Loucy (cell line): ENCODE data around the gene EIF2A.

Experiments used
- EZH2phosphoT487 ChIP-seq: fragments of 200-600 bp; IDR thresholded peaks from 2 replicates; pipeline ENCODE4 v1.6.1; 2018; ENCODE audit warnings: antibody characterized with exemption, mild to moderate bottlenecking, moderate library complexity, borderline replicate concordance
- TF ChIP-seq, protein P1 (sequence below): fragments of 200-600 bp; sonication (generic); conservative IDR thresholded peaks from 2 replicates; pipeline ENCODE4 v1.5.1; 2014; ENCODE audit warnings: mild to moderate bottlenecking, antibody characterized with exemption, low read length

DNA sequence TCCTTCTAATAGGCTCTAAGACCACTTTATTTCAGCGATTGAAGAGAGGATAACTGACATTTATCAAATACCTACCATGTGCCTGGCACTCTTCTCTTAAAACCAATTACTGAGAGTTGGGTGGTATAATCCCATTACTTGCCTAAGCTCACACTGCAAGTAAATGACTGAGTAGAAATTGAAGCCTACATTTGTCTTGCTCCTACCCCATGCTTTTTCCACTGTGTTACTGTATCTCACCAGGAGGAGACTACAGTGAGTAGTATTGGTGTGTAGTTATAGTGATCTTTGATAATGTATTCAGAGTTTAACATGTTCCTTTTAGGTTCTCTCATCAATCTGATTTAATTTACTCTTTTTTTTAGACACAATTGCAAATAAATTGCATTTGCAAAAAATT, 20.7 kb downstream of the EIF2A start:
- TF ChIP-seq, protein P1, sequence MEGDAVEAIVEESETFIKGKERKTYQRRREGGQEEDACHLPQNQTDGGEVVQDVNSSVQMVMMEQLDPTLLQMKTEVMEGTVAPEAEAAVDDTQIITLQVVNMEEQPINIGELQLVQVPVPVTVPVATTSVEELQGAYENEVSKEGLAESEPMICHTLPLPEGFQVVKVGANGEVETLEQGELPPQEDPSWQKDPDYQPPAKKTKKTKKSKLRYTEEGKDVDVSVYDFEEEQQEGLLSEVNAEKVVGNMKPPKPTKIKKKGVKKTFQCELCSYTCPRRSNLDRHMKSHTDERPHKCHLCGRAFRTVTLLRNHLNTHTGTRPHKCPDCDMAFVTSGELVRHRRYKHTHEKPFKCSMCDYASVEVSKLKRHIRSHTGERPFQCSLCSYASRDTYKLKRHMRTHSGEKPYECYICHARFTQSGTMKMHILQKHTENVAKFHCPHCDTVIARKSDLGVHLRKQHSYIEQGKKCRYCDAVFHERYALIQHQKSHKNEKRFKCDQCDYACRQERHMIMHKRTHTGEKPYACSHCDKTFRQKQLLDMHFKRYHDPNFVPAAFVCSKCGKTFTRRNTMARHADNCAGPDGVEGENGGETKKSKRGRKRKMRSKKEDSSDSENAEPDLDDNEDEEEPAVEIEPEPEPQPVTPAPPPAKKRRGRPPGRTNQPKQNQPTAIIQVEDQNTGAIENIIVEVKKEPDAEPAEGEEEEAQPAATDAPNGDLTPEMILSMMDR, result no peak
- no peak for TF ChIP-seq EZH2phosphoT487
